Suppressor macrophage (primary cell): ENCODE data around the gene EAPP.
"Not testable (repeated sequence)": the region's sequence is repeated elsewhere in the genome, so short reads cannot be mapped to it uniquely, and the experiment has no call there.

Source experiments
- DNase-seq, 4 experiments: peaks; one replicate each; pipeline ENCODE4 v3.0.0-alpha.2; 2020 to 2022
- total RNA-seq, 17 experiments: gene quantifications; one replicate each; lab custom pipeline; 2026; ENCODE audit warnings: mixed read lengths in 6 of 17, inconsistent platforms in 3 of 17; lab: John Stamatoyannopoulos, UW

EAPP gene
- total RNA-seq, result 9.1 to 19.8 (median 14.4) reads per million in 17 experiments

- peak; percentile 97 to 99 (median 98) for DNase-seq
These were observed at the start of gene EAPP for GRCh38 chr14:34539407-34540180. EAPP (minus strand) TSS chr14:34539701; CDS start chr14:34539628, 73 bp downstream.

- DNase-seq, result no peak
These were observed 44.0 kb upstream of the EAPP start for GRCh38 chr14:34583525-34583924.

- DNase-seq, result no peak
These were observed 42.7 kb upstream of the EAPP start for GRCh38 chr14:34582117-34582680.

GRCh38 chr14:34580381-34580780 is 40.9 kb upstream of the EAPP start:
- DNase-seq, result no peak

GRCh38 chr14:34571771-34572170 is 32.3 kb upstream of the EAPP start:
- DNase-seq, result no peak

- DNase-seq, result no peak
These were observed 30.2 kb upstream of the EAPP start for GRCh38 chr14:34569750-34570149.

- no peak for DNase-seq
These were observed 29.3 kb upstream of the EAPP start for GRCh38 chr14:34568803-34569202.

GRCh38 chr14:34562776-34563150 is 23.3 kb upstream of the EAPP start:
- no peak for DNase-seq

GRCh38 chr14:34562037-34562775 is 22.7 kb upstream of the EAPP start:
- not testable (repeated sequence) for DNase-seq

GRCh38 chr14:34556498-34556829 is 17.0 kb upstream of the EAPP start:
- DNase-seq, result not testable (repeated sequence)

GRCh38 chr14:34555583-34556497 is 16.3 kb upstream of the EAPP start:
- DNase-seq, result not testable (repeated sequence)

GRCh38 chr14:34554540-34555250 is 15.2 kb upstream of the EAPP start:
- DNase-seq, result peak in 1 of 4 experiments; percentile 27

- DNase-seq, result not testable (repeated sequence)
These were observed 9.9 kb upstream of the EAPP start for GRCh38 chr14:34549276-34549966.

GRCh38 chr14:34548472-34548981 is 9.0 kb upstream of the EAPP start:
- DNase-seq, result no peak

- DNase-seq, result not testable (repeated sequence)
These were observed 7.6 kb upstream of the EAPP start for GRCh38 chr14:34547136-34547520.

GRCh38 chr14:34546272-34547135 is 7.0 kb upstream of the EAPP start:
- DNase-seq, result not testable (repeated sequence)

- DNase-seq, result not testable (repeated sequence)
These were observed 919 bp upstream of the EAPP start for GRCh38 chr14:34540181-34541059.

GRCh38 chr14:34538871-34539406 is 562 bp downstream of the EAPP start:
- DNase-seq, result peak in 1 of 4 experiments; percentile 9

- not testable (repeated sequence) for DNase-seq
These were observed 1.4 kb downstream of the EAPP start for GRCh38 chr14:34538096-34538495.
